ENCODE data around the gene BRINP1.

The BRINP1 gene

DNA sequence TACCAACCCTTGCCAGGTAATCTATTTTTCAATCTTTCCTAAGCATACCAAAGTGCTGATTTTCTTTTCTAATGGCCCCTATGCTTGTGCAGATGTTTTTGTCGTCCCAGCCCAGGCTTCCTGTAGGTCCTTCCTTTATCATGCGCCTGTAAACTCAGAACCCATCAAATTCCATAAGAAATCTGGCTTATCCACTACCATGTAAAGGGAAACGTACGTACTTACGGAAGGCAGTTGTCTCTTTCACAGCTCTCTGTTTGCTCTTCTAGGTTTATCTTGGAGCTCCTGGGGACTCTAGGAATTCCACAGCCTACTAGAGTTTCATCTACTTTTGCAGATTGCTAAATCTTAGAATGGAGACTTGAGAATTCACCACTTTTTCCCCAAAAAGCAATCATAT, 9.0 kb downstream of the BRINP1 start (continued):
- TF ChIP-seq, protein P1, sequence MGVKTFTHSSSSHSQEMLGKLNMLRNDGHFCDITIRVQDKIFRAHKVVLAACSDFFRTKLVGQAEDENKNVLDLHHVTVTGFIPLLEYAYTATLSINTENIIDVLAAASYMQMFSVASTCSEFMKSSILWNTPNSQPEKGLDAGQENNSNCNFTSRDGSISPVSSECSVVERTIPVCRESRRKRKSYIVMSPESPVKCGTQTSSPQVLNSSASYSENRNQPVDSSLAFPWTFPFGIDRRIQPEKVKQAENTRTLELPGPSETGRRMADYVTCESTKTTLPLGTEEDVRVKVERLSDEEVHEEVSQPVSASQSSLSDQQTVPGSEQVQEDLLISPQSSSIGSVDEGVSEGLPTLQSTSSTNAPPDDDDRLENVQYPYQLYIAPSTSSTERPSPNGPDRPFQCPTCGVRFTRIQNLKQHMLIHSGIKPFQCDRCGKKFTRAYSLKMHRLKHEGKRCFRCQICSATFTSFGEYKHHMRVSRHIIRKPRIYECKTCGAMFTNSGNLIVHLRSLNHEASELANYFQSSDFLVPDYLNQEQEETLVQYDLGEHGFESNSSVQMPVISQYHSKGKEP (tag by site-specific recombination; IDR thresholded peaks at IDR 0.05), result no peak
- TF ChIP-seq ZSCAN16 (tag by site-specific recombination; IDR thresholded peaks at IDR 0.05), result no peak
- TF ChIP-seq ZNF621 (tag by site-specific recombination; IDR thresholded peaks at IDR 0.05), result no peak
- TF ChIP-seq ZNF585B (tag by site-specific recombination; IDR thresholded peaks at IDR 0.05), result no peak
- TF ChIP-seq, protein P2, sequence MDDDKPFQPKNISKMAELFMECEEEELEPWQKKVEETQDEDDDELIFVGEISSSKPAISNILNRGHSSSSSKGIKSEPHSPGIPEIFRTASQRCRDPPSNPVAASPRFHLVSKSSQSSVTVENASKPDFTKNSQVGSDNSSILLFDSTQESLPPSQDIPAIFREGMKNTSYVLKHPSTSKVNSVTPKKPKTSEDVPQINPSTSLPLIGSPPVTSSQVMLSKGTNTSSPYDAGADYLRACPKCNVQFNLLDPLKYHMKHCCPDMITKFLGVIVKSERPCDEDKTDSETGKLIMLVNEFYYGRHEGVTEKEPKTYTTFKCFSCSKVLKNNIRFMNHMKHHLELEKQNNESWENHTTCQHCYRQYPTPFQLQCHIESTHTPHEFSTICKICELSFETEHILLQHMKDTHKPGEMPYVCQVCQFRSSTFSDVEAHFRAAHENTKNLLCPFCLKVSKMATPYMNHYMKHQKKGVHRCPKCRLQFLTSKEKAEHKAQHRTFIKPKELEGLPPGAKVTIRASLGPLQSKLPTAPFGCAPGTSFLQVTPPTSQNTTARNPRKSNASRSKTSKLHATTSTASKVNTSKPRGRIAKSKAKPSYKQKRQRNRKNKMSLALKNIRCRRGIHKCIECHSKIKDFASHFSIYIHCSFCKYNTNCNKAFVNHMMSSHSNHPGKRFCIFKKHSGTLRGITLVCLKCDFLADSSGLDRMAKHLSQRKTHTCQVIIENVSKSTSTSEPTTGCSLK (tag by site-specific recombination; IDR thresholded peaks at IDR 0.05), result no peak
- TF ChIP-seq BCL11B (tag by site-specific recombination; IDR thresholded peaks at IDR 0.05; ENCODE audit: low read depth), result no peak
- TF ChIP-seq, protein P3, sequence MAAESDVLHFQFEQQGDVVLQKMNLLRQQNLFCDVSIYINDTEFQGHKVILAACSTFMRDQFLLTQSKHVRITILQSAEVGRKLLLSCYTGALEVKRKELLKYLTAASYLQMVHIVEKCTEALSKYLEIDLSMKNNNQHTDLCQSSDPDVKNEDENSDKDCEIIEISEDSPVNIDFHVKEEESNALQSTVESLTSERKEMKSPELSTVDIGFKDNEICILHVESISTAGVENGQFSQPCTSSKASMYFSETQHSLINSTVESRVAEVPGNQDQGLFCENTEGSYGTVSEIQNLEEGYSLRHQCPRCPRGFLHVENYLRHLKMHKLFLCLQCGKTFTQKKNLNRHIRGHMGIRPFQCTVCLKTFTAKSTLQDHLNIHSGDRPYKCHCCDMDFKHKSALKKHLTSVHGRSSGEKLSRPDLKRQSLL (tag by site-specific recombination; IDR thresholded peaks at IDR 0.05), result no peak
- TF ChIP-seq, protein P4, sequence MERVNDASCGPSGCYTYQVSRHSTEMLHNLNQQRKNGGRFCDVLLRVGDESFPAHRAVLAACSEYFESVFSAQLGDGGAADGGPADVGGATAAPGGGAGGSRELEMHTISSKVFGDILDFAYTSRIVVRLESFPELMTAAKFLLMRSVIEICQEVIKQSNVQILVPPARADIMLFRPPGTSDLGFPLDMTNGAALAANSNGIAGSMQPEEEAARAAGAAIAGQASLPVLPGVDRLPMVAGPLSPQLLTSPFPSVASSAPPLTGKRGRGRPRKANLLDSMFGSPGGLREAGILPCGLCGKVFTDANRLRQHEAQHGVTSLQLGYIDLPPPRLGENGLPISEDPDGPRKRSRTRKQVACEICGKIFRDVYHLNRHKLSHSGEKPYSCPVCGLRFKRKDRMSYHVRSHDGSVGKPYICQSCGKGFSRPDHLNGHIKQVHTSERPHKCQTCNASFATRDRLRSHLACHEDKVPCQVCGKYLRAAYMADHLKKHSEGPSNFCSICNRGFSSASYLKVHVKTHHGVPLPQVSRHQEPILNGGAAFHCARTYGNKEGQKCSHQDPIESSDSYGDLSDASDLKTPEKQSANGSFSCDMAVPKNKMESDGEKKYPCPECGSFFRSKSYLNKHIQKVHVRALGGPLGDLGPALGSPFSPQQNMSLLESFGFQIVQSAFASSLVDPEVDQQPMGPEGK (tag by site-specific recombination; IDR thresholded peaks at IDR 0.05), result no peak
- no peak for TF ChIP-seq ZNF529 (tag by site-specific recombination; IDR thresholded peaks at IDR 0.05; ENCODE audit: insufficient replicate concordance)
- TF ChIP-seq, protein P5, sequence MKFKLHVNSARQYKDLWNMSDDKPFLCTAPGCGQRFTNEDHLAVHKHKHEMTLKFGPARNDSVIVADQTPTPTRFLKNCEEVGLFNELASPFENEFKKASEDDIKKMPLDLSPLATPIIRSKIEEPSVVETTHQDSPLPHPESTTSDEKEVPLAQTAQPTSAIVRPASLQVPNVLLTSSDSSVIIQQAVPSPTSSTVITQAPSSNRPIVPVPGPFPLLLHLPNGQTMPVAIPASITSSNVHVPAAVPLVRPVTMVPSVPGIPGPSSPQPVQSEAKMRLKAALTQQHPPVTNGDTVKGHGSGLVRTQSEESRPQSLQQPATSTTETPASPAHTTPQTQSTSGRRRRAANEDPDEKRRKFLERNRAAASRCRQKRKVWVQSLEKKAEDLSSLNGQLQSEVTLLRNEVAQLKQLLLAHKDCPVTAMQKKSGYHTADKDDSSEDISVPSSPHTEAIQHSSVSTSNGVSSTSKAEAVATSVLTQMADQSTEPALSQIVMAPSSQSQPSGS (tag by site-specific recombination; IDR thresholded peaks at IDR 0.05; ENCODE audit: low read depth), result no peak
- TF ChIP-seq ZNF37A (tag by site-specific recombination; IDR thresholded peaks at IDR 0.05), result no peak
- TF ChIP-seq, protein P6, sequence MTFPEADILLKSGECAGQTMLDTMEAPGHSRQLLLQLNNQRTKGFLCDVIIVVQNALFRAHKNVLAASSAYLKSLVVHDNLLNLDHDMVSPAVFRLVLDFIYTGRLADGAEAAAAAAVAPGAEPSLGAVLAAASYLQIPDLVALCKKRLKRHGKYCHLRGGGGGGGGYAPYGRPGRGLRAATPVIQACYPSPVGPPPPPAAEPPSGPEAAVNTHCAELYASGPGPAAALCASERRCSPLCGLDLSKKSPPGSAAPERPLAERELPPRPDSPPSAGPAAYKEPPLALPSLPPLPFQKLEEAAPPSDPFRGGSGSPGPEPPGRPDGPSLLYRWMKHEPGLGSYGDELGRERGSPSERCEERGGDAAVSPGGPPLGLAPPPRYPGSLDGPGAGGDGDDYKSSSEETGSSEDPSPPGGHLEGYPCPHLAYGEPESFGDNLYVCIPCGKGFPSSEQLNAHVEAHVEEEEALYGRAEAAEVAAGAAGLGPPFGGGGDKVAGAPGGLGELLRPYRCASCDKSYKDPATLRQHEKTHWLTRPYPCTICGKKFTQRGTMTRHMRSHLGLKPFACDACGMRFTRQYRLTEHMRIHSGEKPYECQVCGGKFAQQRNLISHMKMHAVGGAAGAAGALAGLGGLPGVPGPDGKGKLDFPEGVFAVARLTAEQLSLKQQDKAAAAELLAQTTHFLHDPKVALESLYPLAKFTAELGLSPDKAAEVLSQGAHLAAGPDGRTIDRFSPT (tag by site-specific recombination; IDR thresholded peaks at IDR 0.05), result no peak
- no peak for TF ChIP-seq YY2 (tag by site-specific recombination; IDR thresholded peaks at IDR 0.05)

DNA sequence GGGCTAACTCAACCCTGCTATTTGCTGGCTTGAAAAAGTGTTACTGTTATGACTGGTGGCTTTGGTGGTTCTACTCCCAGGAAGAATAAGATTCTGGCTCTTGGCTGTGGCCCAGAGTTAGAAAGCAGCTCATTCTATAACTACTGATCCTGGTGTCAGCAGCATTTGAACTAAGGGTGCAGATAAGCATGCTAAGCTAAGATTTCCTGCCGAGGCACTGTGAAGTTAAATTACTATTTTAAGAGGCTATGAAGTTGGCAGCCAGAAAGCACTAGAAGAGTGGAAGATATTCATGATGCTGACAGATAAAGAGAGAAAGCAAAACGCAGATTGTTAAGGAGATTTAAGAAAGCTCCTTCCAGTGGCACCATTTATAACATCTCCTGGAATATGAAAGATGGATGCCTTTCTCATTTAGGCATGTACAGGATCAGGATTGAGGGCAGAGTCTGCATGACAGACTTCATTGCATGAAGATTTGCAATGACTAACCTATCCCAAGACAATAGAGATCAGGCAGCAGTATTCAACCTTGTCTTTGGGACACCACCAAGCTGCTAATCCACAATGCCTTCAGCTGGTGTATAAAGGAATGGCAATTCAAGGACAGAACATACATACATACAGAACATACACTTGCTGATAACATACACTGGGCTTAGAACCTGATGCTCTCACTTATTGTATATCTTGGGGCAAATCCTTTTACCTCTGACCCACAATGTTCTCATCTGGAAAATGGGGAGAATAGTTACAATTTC, 11.7 kb downstream of the BRINP1 start:
- CTCF ChIA-PET, result interaction anchor here (0.8 kb wide), 1 partner anchor 19 kb away, joined by 3 read pairs; no protein-coding TSS in a partner anchor
- Histone ChIP-seq H3K9me3 (ENCODE audit: control insufficient read depth, insufficient read depth, low read depth, low read length) (no peaks in the 10 kb centered on the region), H3K36me3 (ENCODE audit: control insufficient read depth in 2 of 2, insufficient read depth in 1 of 2, low read length in 2 of 2) (no peaks in the 10 kb centered on the region), H3K4me1 (ENCODE audit: control insufficient read depth, insufficient read depth, low read length) (no peaks in the 10 kb centered on the region), H3K4me3 (ENCODE audit: low read depth, low read length) (no peak overlapping the region), H3K27ac (ENCODE audit: extremely low read depth, low read depth, low read length) (no peak overlapping the region)
- no peak for TF ChIP-seq ZNF658 (tag by site-specific recombination; IDR thresholded peaks at IDR 0.05)
- POLR2A ChIA-PET, result no interaction called here
